HFFc6 (cell line): Measurements from ENCODE around the gene ZDHHC21. TPM values are rescaled to one million over a fixed set of nuclear protein-coding genes. Genes with fewer than 3 reads are reported as not detected.

ENCODE experiments used
- DNase-seq: peaks from one replicate; pipeline ENCODE4 v3.0.0-alpha.2; 2018
- H3K27ac Mint-ChIP-seq: 2 replicates; pipeline ENCODE4 v1.8.0; 2020; ENCODE audit warnings: mild to moderate bottlenecking, mixed read lengths
- H3K27me3 Mint-ChIP-seq: 2 replicates; pipeline ENCODE4 v1.8.0; 2021; ENCODE audit warnings: mild to moderate bottlenecking, moderate library complexity, mixed read lengths; ENCODE audit not compliant: insufficient read depth
- H3K36me3 Mint-ChIP-seq: 2 replicates; pipeline ENCODE4 v1.8.0; 2021; ENCODE audit warnings: low read depth, mixed read lengths
- H3K4me1 Mint-ChIP-seq: 2 replicates; pipeline ENCODE4 v1.8.0; 2020; ENCODE audit warnings: low read depth, mixed read lengths
- H3K4me3 Mint-ChIP-seq: 2 replicates; pipeline ENCODE4 v1.8.0; 2020; ENCODE audit warnings: mild to moderate bottlenecking, moderate library complexity, mixed read lengths
- H3K9me3 Mint-ChIP-seq: 2 replicates; pipeline ENCODE4 v1.8.0; 2020; ENCODE audit warnings: mild to moderate bottlenecking, mixed read lengths
- CTCF ChIP-seq: fragments of 200-600 bp; sonication (generic); IDR thresholded peaks from 2 replicates; pipeline ENCODE4 v1.5.0; 2021; ENCODE audit warnings: antibody characterized with exemption, mild to moderate bottlenecking
- total RNA-seq, 6 experiments: library from RNA; stranded (reverse); fragmentation: NEBNext Ultra II Directional; extraction: Animal tissue kit (Norgen Biotek cat#: 25700); gene quantifications; 2 replicates in 1 of 6; 3 replicates in 5 of 6; pipeline ENCODE4 v1.2.3, GENCODE V29; 2021

ZDHHC21 gene
- total RNA-seq, 6 experiments from 2014 or later: 6.7 to 10.4 (median 9.0) TPM

DNA sequence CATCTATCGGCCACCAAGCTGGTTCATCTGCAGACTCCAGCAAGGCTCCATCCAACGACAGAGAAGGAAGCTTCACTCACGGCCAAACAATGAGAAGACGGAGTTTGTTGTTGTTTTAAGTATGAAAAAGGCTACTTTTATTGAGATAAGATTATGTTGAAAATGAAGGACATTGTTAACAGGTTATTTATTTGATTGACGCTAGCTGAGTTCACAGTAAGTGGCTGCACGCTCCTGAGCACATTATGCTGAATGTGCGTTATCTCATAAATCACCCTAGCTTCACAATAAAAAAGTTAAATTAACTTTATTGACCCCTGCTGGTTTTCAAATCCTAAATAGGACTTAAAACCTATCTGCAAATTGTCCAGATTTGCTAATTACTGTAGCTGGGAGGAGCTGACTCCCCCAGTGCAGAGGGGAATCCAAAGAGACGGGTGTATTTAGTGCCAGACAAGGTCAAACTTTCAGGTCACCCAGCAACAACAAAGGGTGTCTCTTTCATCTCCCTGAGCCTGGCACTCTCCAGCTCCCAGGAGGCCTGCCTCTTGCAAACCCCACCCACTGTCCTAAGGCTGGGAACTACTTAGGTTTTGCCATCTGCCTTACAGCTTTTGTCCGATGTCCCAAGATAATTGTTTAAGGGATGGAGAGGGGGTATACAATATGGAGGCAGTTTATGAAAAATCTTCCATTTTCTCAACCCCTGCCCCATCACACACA lies 129.2 kb downstream of the ZDHHC21 start:
- H3K4me3 Mint-ChIP-seq: no peak overlapping the region
- H3K27me3 Mint-ChIP-seq: peaks cover 3% of the 10 kb centered on the region
- DNase-seq: no peak
- H3K27ac Mint-ChIP-seq: no peak overlapping the region
- H3K36me3 Mint-ChIP-seq: no peaks in the 10 kb centered on the region
- H3K4me1 Mint-ChIP-seq: no peaks in the 10 kb centered on the region
- TF ChIP-seq CTCF: no peak
- no peaks in the 10 kb centered on the region for H3K9me3 Mint-ChIP-seq

DNA sequence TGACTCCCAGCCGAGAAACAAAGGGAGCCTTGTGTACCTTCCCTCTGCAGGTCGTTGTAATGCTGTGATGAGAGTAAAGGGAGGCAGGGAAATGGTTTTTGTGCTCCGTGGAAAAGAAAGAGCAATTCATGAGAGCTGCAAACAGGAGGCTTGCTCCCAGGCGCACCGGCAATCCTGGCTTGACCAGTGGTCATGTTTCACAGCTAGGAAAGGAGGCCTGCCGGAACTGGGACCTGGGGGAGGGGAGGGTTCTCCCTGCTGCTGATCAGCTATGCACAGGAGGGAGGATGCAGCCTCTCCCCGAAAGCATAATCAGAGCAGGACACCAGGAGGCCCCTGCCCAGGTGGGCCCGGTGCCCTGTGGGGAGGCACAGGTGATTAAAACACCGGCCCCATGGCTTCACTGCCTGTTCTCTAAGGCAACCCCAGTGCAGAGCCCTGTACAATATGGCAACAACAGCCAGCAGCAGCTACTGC lies 131.3 kb downstream of the ZDHHC21 start:
- Mint-ChIP-seq H3K9me3 (no peaks in the 10 kb centered on the region), H3K4me1 (no peaks in the 10 kb centered on the region), H3K4me3 (no peak overlapping the region), H3K36me3 (no peaks in the 10 kb centered on the region), H3K27ac (no peak overlapping the region), H3K27me3 (peaks cover under 1% of the 10 kb centered on the region)
- DNase-seq: no peak
- TF ChIP-seq CTCF: no peak

Other genes starting within 250 kb of the ZDHHC21 start
- gene CER1, start 29.3 kb upstream of the ZDHHC21 start, total RNA-seq: not detected
- gene FREM1, start 217.0 kb upstream of the ZDHHC21 start, total RNA-seq: under 1 TPM in 4 of 6 experiments, not detected in 2; 0.03 to 0.16 (median 0.06) TPM